Upper lobe of left lung (tissue), 6 donors: ENCODE results near the gene OPALIN. TPM values are rescaled to one million over a fixed set of nuclear protein-coding genes. Genes with fewer than 3 reads are reported as not detected.

Experiments
- ATAC-seq, 2 donors: fragments of 200-7000 bp; cut with Tn5 transposase; one replicate each; pipeline ENCODE4 v1.9.1; 2022; ENCODE audit warnings: mild to moderate bottlenecking in 2 of 2, moderate library complexity in 2 of 2; ENCODE audit not compliant: low FRiP score in 2 of 2
- DNase-seq, 2 donors: peaks; one replicate each; pipeline ENCODE4 v3.0.0-alpha.2; 2019 to 2020
- H3K27ac ChIP-seq, 4 donors: fragments of 200-600 bp; sonication (generic); one replicate each; pipeline ENCODE4 v1.5.1; 2016 to 2019
- H3K27me3 ChIP-seq, 4 donors: fragments of 200-600 bp; sonication (generic); one replicate each; pipeline ENCODE4 v1.5.1; 2017 to 2019
- H3K36me3 ChIP-seq, 4 donors: fragments of 200-600 bp; sonication (generic); one replicate each; pipeline ENCODE4 v1.5.1; 2016 to 2019
- H3K4me1 ChIP-seq, 4 donors: fragments of 200-600 bp; sonication (generic); one replicate each; pipeline ENCODE4 v1.5.1; 2018 to 2019
- H3K4me3 ChIP-seq, 4 donors: fragments of 200-600 bp; sonication (generic); one replicate each; pipeline ENCODE4 v1.5.1; 2017 to 2019; ENCODE audit warnings: mild to moderate bottlenecking in 2 of 4, moderate library complexity in 1 of 4
- H3K9me3 ChIP-seq, 4 donors: fragments of 200-600 bp; sonication (generic); one replicate each; pipeline ENCODE4 v1.5.1; 2018 to 2019
- EP300 ChIP-seq, 4 donors: sonication (generic); formaldehyde crosslinking; IDR thresholded peaks; one replicate each; pipeline ENCODE4 v1.5.1; 2017; ENCODE audit warnings: antibody characterized with exemption in 4 of 4, control low read depth in 2 of 4
- POLR2A ChIP-seq, 4 donors: fragments of 450-650 bp; IDR thresholded peaks; one replicate each; pipeline ENCODE4 v1.5.1; 2016 to 2017; ENCODE audit warnings: antibody characterized with exemption in 4 of 4, mild to moderate bottlenecking in 2 of 4
- POLR2AphosphoS5 ChIP-seq, 2 donors: sonication (generic); formaldehyde crosslinking; IDR thresholded peaks; one replicate each; pipeline ENCODE4 v1.5.1; 2017; ENCODE audit warnings: antibody characterized with exemption in 2 of 2
- WGBS, 2 donors: methylation state at CpG; one replicate each; pipeline ENCODE4 v1.1.5; 2017 to 2018; 5-methylcytosine and 5-hydroxymethylcytosine counted together
- total RNA-seq, 6 donors: library from RNA; depleted of rRNA in 4 of 6; stranded (reverse); fragments of >200 nt in 4 of 6; gene quantifications; one replicate each; pipeline versions ENCODE4 v1.1.0 to v1.2.1, GENCODE V29; 2016 to 2021
- TF ChIP-seq, protein P1 (sequence below), 6 experiments: fragments of 450-650 bp in 4 of 6; fragments of 200-600 bp in 2 of 6; sonication (generic) in 2 of 6; IDR thresholded peaks; one replicate each; pipeline ENCODE4 v1.5.1; 2016 to 2019; ENCODE audit warnings: antibody characterized with exemption in 6 of 6
- donor health status: DM: no; HTN: no; CAD: no; lungs with moderate emphysema.
- donor health status: DM: no; HTN: yes; CAD: no; lungs with severe emphysema.

OPALIN gene
- total RNA-seq, 6 donors from 2014 or later, result not detected

DNA sequence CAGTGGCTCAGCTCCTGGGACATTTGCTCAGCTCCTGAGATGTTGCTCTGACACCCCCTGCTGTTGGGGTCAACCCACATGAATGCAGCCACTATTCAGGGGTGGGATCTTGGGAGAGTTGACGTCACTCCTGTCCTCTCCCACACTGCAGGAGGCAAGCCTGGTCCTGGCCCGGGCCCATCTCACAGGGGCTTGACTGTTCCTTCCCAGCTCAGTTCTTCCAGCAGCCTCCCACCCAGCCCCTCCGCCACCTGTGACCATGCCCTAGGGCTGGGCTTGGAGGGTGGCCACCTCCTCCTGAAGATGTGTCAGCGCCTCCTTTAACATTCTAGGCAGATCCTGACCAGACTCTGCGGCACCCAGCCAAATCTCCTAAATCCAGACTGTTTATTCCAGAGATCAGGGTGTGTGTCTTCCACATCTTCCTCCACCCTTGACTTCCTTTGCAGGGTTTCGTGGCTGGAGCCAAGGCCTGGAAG, 19.1 kb upstream of the OPALIN start:
- 45 to 59% methylated on average over 5 to 6 of the region's 6 CpGs for WGBS, 2 donors
- TF ChIP-seq POLR2AphosphoS5 (IDR thresholded peaks at IDR 0.05), result peak in 1 of 2 donors; percentile 11
- TF ChIP-seq, protein P1, sequence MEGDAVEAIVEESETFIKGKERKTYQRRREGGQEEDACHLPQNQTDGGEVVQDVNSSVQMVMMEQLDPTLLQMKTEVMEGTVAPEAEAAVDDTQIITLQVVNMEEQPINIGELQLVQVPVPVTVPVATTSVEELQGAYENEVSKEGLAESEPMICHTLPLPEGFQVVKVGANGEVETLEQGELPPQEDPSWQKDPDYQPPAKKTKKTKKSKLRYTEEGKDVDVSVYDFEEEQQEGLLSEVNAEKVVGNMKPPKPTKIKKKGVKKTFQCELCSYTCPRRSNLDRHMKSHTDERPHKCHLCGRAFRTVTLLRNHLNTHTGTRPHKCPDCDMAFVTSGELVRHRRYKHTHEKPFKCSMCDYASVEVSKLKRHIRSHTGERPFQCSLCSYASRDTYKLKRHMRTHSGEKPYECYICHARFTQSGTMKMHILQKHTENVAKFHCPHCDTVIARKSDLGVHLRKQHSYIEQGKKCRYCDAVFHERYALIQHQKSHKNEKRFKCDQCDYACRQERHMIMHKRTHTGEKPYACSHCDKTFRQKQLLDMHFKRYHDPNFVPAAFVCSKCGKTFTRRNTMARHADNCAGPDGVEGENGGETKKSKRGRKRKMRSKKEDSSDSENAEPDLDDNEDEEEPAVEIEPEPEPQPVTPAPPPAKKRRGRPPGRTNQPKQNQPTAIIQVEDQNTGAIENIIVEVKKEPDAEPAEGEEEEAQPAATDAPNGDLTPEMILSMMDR (IDR thresholded peaks at IDR 0.05), result no peak
- H3K9me3 ChIP-seq, result no peaks in the 10 kb centered on the region
- DNase-seq, result peak in 1 of 2 donors; percentile 38
- H3K4me3 ChIP-seq, result no peak overlapping the region
- H3K36me3 ChIP-seq, result no peaks in the 10 kb centered on the region
- peaks cover 4 to 24% (median 5%) of the 10 kb centered on the region in 4 donors for H3K4me1 ChIP-seq
- H3K27ac ChIP-seq, result peak overlapping the region in 1 of 4 donors; percentile 31
- peak in 1 of 2 donors; percentile 48 for ATAC-seq
- H3K27me3 ChIP-seq, result no peaks in the 10 kb centered on the region

DNA sequence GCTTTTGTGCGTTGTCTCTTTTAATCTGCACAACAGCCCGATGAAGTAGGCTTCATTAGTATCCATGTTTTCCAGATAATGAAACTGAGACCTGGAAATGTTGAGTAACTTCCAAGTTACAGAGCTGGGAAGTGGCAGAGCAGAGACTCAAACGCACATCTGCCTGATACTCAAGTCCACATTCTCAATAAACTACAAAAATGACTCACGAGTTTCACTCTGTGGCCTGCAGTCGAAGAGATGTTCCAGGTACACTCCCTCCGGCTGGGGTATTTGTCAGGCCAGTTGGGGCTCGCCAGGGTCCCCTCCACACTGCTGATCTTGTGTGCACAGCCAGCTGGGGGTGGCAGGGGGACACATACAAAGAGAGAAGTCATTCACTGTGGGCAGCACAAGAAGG, 17.7 kb upstream of the OPALIN start:
- DNase-seq (no peak), ATAC-seq (no peak)
- H3K4me3 ChIP-seq, result no peak overlapping the region
- TF ChIP-seq POLR2A (IDR thresholded peaks at IDR 0.05), result no peak
- H3K27ac ChIP-seq, result no peak overlapping the region
- H3K9me3 ChIP-seq, result no peaks in the 10 kb centered on the region
- WGBS, 2 donors, result 73% methylated on average over 7 of the region's 7 CpGs
- peaks cover 4 to 23% (median 5%) of the 10 kb centered on the region in 4 donors for H3K4me1 ChIP-seq
- H3K27me3 ChIP-seq, result no peaks in the 10 kb centered on the region
- no peaks in the 10 kb centered on the region for H3K36me3 ChIP-seq

DNA sequence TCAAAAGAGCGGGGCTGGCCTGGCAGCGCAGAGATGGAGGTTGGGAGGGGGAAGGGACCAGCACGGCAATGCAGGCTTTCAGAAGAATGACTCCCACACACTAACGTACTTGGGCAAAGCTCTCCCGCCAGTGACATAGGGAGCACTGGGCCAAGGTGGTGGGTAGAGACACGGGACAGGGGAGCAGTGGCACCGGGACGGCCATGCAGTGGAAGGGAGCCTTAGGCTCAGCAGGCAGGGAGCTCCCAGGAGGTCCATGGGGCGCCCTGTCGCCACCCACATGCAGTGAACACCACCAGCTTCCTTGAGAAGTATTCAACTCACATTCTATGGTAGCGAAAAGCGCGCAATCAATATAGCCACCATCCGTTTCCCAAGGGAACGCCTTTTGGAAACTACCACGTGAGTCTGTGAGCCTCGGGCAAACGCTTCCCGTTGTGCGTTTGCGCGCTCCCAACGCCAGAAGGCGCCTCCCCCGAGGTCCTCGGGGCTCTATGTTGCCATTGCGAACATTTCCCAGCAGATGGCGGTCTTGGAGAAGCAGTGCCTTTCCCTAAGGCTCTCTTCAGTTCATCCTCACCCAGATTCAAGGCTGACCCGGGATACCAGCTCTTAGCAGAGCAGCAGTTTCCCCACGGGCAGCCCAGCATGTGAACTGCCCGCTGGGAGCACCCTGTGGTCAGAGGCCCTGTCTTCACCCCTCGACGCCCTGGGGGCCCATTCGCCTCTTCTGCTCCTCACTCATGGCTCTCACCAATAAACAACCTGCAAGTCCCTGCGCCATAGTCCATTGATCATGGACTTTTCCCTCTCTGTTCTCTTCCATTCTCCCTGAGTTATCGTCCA, 16.4 kb upstream of the OPALIN start:
- 8 to 9% methylated on average over 22 to 35 of the region's 36 CpGs for WGBS, 2 donors

DNA sequence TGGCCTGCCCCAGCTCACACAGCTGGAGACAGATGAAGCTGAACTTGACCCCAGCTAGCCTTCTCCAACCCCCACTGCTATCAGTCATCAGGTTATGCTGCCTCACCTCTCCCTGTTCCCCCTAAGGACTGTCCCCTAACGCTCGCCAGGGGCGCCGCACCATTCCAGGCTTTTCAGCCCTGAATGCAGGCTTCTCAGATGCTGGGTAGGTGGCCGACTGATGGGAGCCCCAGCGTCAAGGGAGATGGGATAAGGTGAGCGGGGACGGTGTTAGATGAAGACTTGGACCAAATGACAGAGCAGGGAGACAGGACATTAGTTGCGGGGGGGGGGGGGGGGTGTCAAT, 15.8 kb upstream of the OPALIN start:
- Histone ChIP-seq H3K36me3 (no peaks in the 10 kb centered on the region), H3K4me3 (peak overlapping the region in 3 of 4 donors; percentile 38 to 44 (median 41)), H3K27me3 (peaks cover 0 to 2% (median 0%) of the 10 kb centered on the region in 4 donors), H3K9me3 (no peaks in the 10 kb centered on the region), H3K4me1 (peaks cover 3 to 17% (median 5%) of the 10 kb centered on the region in 4 donors), H3K27ac (no peak overlapping the region)
- DNase-seq (no peak), ATAC-seq (no peak)
- 30 to 32% methylated on average over 9 of the region's 9 CpGs for WGBS, 2 donors
- TF ChIP-seq, protein P1 (IDR thresholded peaks at IDR 0.05), result no peak
- TF ChIP-seq EP300 (IDR thresholded peaks at IDR 0.05) (no peak), POLR2A (IDR thresholded peaks at IDR 0.05) (no peak), POLR2AphosphoS5 (IDR thresholded peaks at IDR 0.05) (no peak)

More for the DNA sequence above, 16.4 kb upstream of the OPALIN start:
- Histone ChIP-seq H3K27me3 (peaks cover 0 to 2% (median 0%) of the 10 kb centered on the region in 4 donors), H3K27ac (no peak overlapping the region), H3K4me1 (peaks cover 3 to 17% (median 5%) of the 10 kb centered on the region in 4 donors), H3K36me3 (no peaks in the 10 kb centered on the region), H3K9me3 (no peaks in the 10 kb centered on the region), H3K4me3 (peak overlapping the region; percentile 10 to 44 (median 40))
- ATAC-seq (peak; percentile 91 to 94), DNase-seq (peak; percentile 83 to 89)
- TF ChIP-seq POLR2AphosphoS5 (IDR thresholded peaks at IDR 0.05), result peak in 1 of 2 donors; percentile 10
- TF ChIP-seq, protein P1 (IDR thresholded peaks at IDR 0.05), result peak; percentile 89 to 96 (median 92)
- TF ChIP-seq EP300 (IDR thresholded peaks at IDR 0.05), result no peak

DNA sequence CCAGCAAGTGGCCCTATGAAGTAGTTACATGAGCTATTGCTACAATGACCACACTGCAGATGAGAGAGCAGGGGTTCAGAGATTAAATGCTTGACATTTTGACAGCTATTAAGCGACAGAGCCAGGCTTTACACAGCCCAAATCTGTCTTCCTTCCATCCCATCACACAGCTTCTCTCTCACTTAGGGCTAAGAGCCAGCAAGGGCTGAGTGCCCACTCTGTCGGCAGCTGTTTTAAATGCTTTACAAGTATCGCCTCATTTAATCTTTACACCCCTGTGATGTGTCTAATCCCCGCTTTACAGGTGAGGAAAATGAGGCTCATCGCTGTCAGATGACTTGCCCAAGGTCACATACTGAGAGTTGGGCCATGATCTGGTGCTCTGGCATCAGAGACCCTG, 15.2 kb upstream of the OPALIN start:
- DNase-seq, result no peak
- 93 to 98% methylated on average over 5 of the region's 5 CpGs for WGBS, 2 donors
- H3K27me3 ChIP-seq, result peaks cover 0 to 2% (median 0%) of the 10 kb centered on the region in 4 donors
- H3K9me3 ChIP-seq, result no peaks in the 10 kb centered on the region
- TF ChIP-seq EP300 (IDR thresholded peaks at IDR 0.05), result no peak
- no peak for TF ChIP-seq POLR2A (IDR thresholded peaks at IDR 0.05)
- no peak for TF ChIP-seq POLR2AphosphoS5 (IDR thresholded peaks at IDR 0.05)
- TF ChIP-seq, protein P1 (IDR thresholded peaks at IDR 0.05), result no peak
- H3K4me1 ChIP-seq, result peaks cover 3 to 17% (median 5%) of the 10 kb centered on the region in 4 donors
- H3K27ac ChIP-seq, result no peak overlapping the region
- no peaks in the 10 kb centered on the region for H3K36me3 ChIP-seq
- ATAC-seq, result no peak
- no peak overlapping the region for H3K4me3 ChIP-seq
